DOHH2 (cell line): ENCODE results near the gene ZSCAN12.

Source experiments
- CTCF ChIP-seq: fragments of 200-600 bp; sonication (generic); IDR thresholded peaks from one replicate; pipeline ENCODE4 v1.5.1; 2014; ENCODE audit warnings: antibody characterized with exemption, mild to moderate bottlenecking, low read depth, low read length; ENCODE audit not compliant: poor library complexity, severe bottlenecking
- EZH2phosphoT487 ChIP-seq: fragments of 200-600 bp; sonication (generic); IDR thresholded peaks from 2 replicates; pipeline ENCODE4 v1.6.1; 2017; ENCODE audit warnings: borderline replicate concordance, mild to moderate bottlenecking, antibody characterized with exemption, low read length, moderate library complexity, mixed read lengths

DNA sequence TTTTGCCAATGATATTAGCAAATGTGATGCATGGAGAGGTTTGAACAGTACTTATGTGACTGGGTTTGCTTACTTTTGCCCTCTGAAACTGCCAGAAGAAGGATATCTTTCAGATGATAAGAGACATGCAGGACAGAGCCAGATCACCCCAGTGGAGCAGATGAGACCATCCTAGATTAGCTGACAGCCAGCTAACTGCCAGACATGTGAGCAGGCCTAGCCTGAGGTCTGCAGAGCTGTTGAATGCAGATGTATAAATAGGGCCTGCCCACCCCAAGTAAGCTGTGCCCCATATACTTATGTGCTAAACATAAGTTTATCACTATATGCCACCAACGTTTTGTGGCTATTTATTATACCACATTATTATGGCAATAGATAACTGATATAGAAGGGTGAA lies 69.5 kb downstream of the ZSCAN12 start:
- TF ChIP-seq CTCF (no peak), EZH2phosphoT487 (no peak)
